Non-pigmented ciliary epithelial cell (primary cell): ENCODE measurements around the gene GRM8.
"Not testable (repeated sequence)": the region's sequence is repeated elsewhere in the genome, so short reads cannot be mapped to it uniquely, and the experiment has no call there.

Source experiments
- DNase-seq: peaks from one replicate; pipeline ENCODE4 v3.0.0-alpha.2; 2010; ENCODE audit warnings: low read depth

GRM8 gene

DNA sequence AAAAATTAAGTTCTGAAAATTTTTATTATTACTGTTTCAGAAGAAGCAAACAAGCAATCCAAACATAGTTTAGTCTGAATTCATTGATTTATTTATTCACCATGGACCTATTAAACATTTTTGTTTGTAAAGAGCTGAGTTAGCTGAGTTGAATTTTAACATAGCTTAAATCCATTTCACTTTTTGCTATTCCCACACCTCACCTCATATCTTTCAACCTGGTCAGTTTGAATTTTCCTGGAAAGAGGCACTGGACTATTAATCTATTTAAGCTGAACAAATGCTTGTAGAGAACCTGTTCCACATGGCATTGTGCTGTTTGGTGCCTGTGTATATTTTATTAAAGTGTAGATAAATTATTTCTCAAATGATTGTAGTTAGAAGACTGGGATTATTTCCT, 344.2 kb downstream of the GRM8 start:
- not testable (repeated sequence) for DNase-seq

DNA sequence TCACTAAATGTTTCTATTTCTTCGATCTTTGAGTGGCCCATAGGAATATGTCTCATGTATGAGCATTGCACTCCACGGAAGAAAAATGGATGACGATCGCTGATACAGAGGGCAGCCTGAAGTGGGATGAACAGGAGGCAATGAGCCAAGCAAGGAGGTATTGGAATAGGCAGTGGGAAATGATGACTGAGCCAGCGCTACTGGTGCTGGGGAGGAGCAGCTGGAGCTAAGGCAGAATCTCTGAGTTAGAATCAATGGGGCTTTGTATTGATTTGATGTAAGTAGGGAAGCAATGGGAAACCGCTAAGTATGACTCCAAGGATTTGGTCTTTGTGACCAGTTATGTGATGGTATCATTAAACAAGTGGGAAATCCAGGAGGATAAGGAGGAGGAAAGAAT, 345.1 kb downstream of the GRM8 start:
- not testable (repeated sequence) for DNase-seq

DNA sequence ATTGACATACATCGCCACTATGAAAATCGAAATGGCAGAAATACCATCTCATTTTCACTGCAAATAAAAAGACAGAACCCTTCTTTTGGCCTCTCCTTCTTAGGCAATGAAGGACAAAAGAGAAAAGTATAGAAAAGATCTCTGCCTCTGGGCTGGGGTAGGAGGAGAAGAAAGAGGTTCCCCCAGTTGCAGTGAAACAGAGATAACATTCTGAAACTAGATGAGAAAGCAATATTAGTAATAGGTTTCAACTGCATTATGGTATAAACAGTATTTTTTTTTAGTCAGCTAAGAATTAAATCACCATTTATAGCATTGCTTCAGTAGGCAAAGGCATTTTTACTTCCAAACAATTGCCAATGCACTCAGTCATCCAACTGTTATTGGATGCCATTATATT, 347.5 kb downstream of the GRM8 start:
- not testable (repeated sequence) for DNase-seq

DNA sequence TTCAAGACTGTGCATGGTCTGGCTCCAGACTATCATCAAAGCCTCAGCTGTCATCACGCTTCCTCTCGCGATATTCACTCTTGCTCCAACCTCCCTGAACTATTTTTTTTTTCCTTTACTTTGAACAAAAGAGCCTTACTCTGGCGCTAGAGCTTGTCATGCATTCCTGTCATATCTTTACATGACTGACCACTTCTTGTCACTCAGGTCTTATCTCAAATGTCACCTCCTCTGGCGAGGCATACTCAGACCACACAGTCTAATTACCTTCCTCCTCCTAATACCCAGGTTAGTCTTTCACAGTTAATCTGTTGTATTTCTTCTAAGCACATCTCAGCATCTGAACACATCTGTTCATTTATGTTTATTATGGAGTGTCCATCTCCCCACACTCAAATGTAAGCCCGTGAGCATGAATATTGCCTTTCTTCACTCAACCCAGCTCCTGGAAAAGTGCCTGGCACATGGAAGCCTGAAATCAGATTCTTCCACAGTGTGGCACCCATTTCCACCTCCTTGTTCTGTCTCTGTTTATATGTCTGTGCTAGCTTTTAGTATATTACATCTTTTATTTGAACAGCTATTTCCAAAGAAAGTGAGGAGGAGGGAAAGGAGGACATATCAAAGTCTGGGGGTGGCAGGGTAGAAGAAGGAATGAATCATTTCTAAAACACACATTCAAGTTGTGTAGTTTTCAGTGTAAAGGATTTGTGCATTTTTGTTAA, 351.5 kb downstream of the GRM8 start:
- not testable (repeated sequence) for DNase-seq

- not testable (repeated sequence) for DNase-seq
Measured at GRCh38 chr7:126887980-126888379, 364.8 kb downstream of the GRM8 start.

DNA sequence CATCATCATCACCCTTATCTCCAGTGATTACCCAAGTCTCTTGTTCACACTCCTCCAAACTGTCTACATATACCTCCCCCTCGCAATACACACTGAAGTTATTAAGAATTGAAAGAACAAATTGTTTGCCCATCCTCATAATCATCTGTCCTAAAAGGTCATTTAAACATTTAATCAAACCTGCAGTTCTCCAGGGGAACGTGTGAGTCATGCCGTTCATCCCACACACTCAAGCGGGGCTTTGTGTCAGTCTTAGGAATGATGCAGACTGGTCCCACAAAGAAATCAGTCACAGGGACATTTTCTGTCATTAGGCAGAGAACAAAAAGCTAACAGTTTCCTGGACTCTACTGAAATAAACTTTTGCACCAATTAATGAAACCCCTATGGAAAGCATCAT, 365.2 kb downstream of the GRM8 start:
- DNase-seq = not testable (repeated sequence)

- not testable (repeated sequence) for DNase-seq
Measured at GRCh38 chr7:126882730-126883129, 370.0 kb downstream of the GRM8 start.

DNA sequence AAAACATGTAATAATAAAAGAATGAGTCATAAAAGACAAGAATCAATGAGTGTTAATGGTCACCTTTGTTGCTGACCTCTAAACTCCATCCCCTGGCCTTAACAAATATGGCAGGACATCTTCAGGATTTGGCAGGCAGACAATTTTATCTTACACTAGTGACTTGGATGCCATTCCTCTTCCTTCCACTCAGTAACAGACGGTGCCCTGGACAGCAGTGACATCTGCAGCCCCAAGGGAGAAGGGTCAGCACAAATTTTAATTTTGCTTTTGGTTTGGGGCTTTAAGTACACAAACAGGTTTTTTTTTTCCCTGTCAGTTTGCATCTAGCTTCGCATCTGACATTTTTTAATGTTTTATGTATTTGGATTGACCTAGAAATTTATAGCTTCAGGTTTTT, 370.8 kb downstream of the GRM8 start:
- DNase-seq = not testable (repeated sequence)

GRCh38 chr7:126881315-126881714, 371.4 kb downstream of the GRM8 start:
- DNase-seq = no peak

- DNase-seq = not testable (repeated sequence)
Measured at GRCh38 chr7:126876536-126876935, 376.2 kb downstream of the GRM8 start.

- DNase-seq = no peak
Measured at GRCh38 chr7:126856691-126857291, 395.9 kb downstream of the GRM8 start.

- no peak for DNase-seq
Measured at GRCh38 chr7:126845331-126845730, 407.4 kb downstream of the GRM8 start.

- no peak for DNase-seq
Measured at GRCh38 chr7:126843883-126844282, 408.9 kb downstream of the GRM8 start.

- DNase-seq = no peak
Measured at GRCh38 chr7:126843336-126843735, 409.4 kb downstream of the GRM8 start.

GRCh38 chr7:126842451-126842850, 410.3 kb downstream of the GRM8 start:
- DNase-seq = no peak

GRCh38 chr7:126840869-126841268, 411.9 kb downstream of the GRM8 start:
- DNase-seq = no peak

DNA sequence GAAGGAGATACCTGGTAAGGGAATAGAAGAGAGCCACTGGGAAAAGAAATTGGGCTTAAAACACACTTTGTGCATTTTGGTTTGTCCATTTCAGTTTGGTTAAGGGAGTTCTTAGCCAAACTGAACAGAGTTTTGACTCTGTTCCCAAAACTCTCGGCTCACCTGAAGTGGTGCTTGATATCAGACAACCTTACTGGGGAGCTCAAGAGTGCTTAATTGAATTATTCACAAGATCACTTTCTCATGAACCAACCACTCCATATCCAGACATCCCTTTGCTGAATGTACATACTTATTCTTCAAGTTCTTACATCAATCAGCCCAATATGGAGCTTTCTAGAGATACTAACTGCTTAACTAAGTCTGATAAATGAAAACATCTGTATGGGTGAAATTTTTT, 413.1 kb downstream of the GRM8 start:
- DNase-seq = no peak

GRCh38 chr7:126838194-126838593, 414.5 kb downstream of the GRM8 start:
- no peak for DNase-seq

DNA sequence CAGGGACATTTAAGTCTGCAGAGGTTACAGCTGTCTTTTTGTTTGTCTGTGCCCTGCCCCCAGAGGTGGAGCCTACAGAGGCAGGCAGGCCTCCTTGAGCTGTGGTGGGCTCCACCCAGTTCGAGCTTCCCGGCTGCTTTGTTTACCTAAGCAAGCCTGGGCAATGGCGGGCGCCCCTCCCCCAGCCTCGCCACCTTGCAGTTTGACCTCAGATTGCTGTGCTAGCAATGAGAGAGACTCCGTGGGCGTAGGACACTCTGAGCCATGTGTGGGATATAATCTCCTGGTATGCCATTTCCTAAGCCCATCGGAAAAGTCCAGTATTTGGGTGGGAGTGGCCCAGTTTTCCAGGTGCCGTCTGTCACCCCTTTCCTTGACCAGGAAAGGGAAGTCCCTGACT, 421.5 kb downstream of the GRM8 start:
- not testable (repeated sequence) for DNase-seq

GRCh38 chr7:126820925-126821324, 431.8 kb downstream of the GRM8 start:
- DNase-seq = no peak

DNA sequence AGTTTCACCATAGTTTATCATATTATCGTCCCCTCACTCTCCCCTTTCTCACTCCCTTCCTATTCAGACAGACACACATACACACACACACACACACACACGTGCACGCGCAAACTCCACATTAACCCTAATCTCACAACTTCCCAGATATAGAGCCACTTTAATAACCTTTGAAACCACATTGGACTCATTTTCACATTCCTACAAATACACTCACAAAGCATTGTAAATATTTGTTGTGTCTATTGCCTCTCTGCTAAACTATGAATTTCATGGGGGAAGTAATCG, 433.6 kb downstream of the GRM8 start:
- no peak for DNase-seq

GRCh38 chr7:126818393-126819196, 434.1 kb downstream of the GRM8 start:
- DNase-seq = no peak

- no peak for DNase-seq
Measured at GRCh38 chr7:126809188-126809587, 443.6 kb downstream of the GRM8 start.
